GM23338 (cell line): ENCODE results near the gene MYDGF. TPM values are rescaled to one million over a fixed set of nuclear protein-coding genes. Genes with fewer than 3 reads are reported as not detected.

ENCODE experiments used
- ATAC-seq: fragments of 200-7000 bp; cut with Tn5 transposase; 3 replicates; pipeline ENCODE4 v1.9.1; 2020
- DNase-seq: peaks from one replicate; pipeline ENCODE4 v3.0.0-alpha.2; 2015; ENCODE audit warnings: low spot score
- H2AFZ ChIP-seq: fragments of 200-600 bp; sonication (generic); 2 replicates; pipeline ENCODE4 v1.8.0; 2016; ENCODE audit warnings: antibody characterized with exemption, mild to moderate bottlenecking, moderate library complexity
- H3F3A ChIP-seq: fragments of 200-600 bp; sonication (generic); replicated peaks from 2 replicates; pipeline ENCODE4 v1.8.0; 2017; ENCODE audit warnings: antibody characterized with exemption, mixed run types, low read depth
- H3K27ac ChIP-seq: fragments of 200-600 bp; sonication (generic); 2 replicates; pipeline ENCODE4 v1.6.1; 2016; ENCODE audit warnings: low read depth
- H3K27me3 ChIP-seq: fragments of 200-600 bp; sonication (generic); 2 replicates; pipeline ENCODE4 v1.8.0; 2016; ENCODE audit warnings: mild to moderate bottlenecking, mixed run types, moderate library complexity; ENCODE audit not compliant: insufficient read depth
- H3K36me3 ChIP-seq: fragments of 200-600 bp; sonication (generic); 2 replicates; pipeline ENCODE4 v1.8.0; 2016; ENCODE audit warnings: mild to moderate bottlenecking; ENCODE audit not compliant: insufficient read depth
- H3K4me1 ChIP-seq: fragments of 200-600 bp; sonication (generic); 2 replicates; pipeline ENCODE4 v1.8.0; 2016; ENCODE audit warnings: mild to moderate bottlenecking, moderate library complexity; ENCODE audit not compliant: insufficient read depth
- H3K4me2 ChIP-seq: fragments of 200-600 bp; sonication (generic); 2 replicates; pipeline ENCODE4 v1.7.1; 2017; ENCODE audit warnings: mixed run types
- H3K4me3 ChIP-seq: fragments of 200-600 bp; sonication (generic); 2 replicates; pipeline ENCODE4 v1.6.1; 2016; ENCODE audit warnings: mixed run types
- H3K79me2 ChIP-seq: fragments of 200-600 bp; sonication (generic); replicated peaks from 2 replicates; pipeline ENCODE4 v1.8.0; 2017; ENCODE audit warnings: mild to moderate bottlenecking; ENCODE audit not compliant: insufficient read depth
- H3K9me2 ChIP-seq: fragments of 200-600 bp; sonication (generic); 2 replicates; pipeline ENCODE4 v1.8.0; 2017; ENCODE audit not compliant: insufficient read depth
- H4K20me1 ChIP-seq: fragments of 200-600 bp; sonication (generic); replicated peaks from 2 replicates; pipeline ENCODE4 v1.8.0; 2017; ENCODE audit warnings: mild to moderate bottlenecking; ENCODE audit not compliant: insufficient read depth
- H3K27ac Mint-ChIP-seq: 2 replicates; pipeline ENCODE4 v1.8.0; 2020; ENCODE audit warnings: inconsistent platforms, mild to moderate bottlenecking, moderate library complexity, mixed read lengths
- H3K27me3 Mint-ChIP-seq: 3 replicates; pipeline ENCODE4 v1.8.0; 2022; ENCODE audit warnings: low read depth, mild to moderate bottlenecking, moderate library complexity, mixed read lengths, inconsistent platforms; ENCODE audit not compliant: insufficient read depth, poor library complexity
- H3K36me3 Mint-ChIP-seq: 3 replicates; pipeline ENCODE4 v1.8.0; 2021; ENCODE audit warnings: low read depth, mild to moderate bottlenecking, inconsistent platforms, moderate library complexity, mixed read lengths
- H3K4me1 Mint-ChIP-seq: 3 replicates; pipeline ENCODE4 v1.8.0; 2020; ENCODE audit warnings: mild to moderate bottlenecking, inconsistent platforms, mixed read lengths
- H3K4me3 Mint-ChIP-seq: 3 replicates; pipeline ENCODE4 v1.8.0; 2021; ENCODE audit warnings: moderate library complexity, mild to moderate bottlenecking, inconsistent platforms, mixed read lengths
- H3K9me3 Mint-ChIP-seq: 3 replicates; pipeline ENCODE4 v1.8.0; 2020; ENCODE audit warnings: moderate library complexity, mild to moderate bottlenecking, inconsistent platforms, mixed read lengths
- CREB1 ChIP-seq: fragments of 250-450 bp; sonication (Bioruptor Pico); IDR thresholded peaks from 2 replicates; pipeline ENCODE4 v1.5.0; 2020; ENCODE audit warnings: low read depth, mild to moderate bottlenecking, moderate library complexity
- CTCF ChIP-seq, 2 experiments: fragments of 200-600 bp in 1 of 2; sonication (generic) in 1 of 2; conservative IDR thresholded peaks; 2 replicates each; pipeline versions ENCODE4 v1.5.1 to v1.6.1; 2016 to 2017; ENCODE audit warnings: antibody characterized with exemption in 2 of 2, low read depth in 2 of 2, mild to moderate bottlenecking in 2 of 2, moderate library complexity in 1 of 2
- ETS1 ChIP-seq: IDR thresholded peaks from 2 replicates; pipeline ENCODE4 v1.6.1; 2016; ENCODE audit warnings: antibody characterized with exemption
- EZH2 ChIP-seq: fragments of 200-600 bp; sonication (generic); IDR thresholded peaks from one replicate; pipeline ENCODE4 v1.8.0; 2017; ENCODE audit warnings: antibody characterized with exemption, mild to moderate bottlenecking, low read depth; ENCODE audit not compliant: unreplicated experiment
- EZH2phosphoT487 ChIP-seq: fragments of 200-600 bp; sonication (generic); IDR thresholded peaks from one replicate; pipeline ENCODE4 v1.8.1; 2018; ENCODE audit warnings: antibody characterized with exemption; ENCODE audit not compliant: unreplicated experiment
- JUNB ChIP-seq: IDR thresholded peaks from one replicate; pipeline ENCODE4 v1.6.1; 2016; ENCODE audit warnings: antibody characterized with exemption; ENCODE audit not compliant: unreplicated experiment
- NANOG ChIP-seq: IDR thresholded peaks from 2 replicates; pipeline ENCODE4 v1.6.1; 2016; ENCODE audit warnings: antibody characterized with exemption, borderline replicate concordance
- POLR2AphosphoS5 ChIP-seq: IDR thresholded peaks from 2 replicates; pipeline ENCODE4 v1.6.1; 2016; ENCODE audit warnings: antibody characterized with exemption, low read depth
- STAT1 ChIP-seq: IDR thresholded peaks from one replicate; pipeline ENCODE4 v1.6.1; 2016; ENCODE audit warnings: antibody characterized with exemption; ENCODE audit not compliant: unreplicated experiment
- ZNF331 ChIP-seq: fragments of 250-450 bp; sonication (Bioruptor Pico); IDR thresholded peaks from 2 replicates; pipeline ENCODE4 v1.5.0; 2020; ENCODE audit warnings: low read depth, mild to moderate bottlenecking, moderate library complexity
- ZNF462 ChIP-seq: fragments of 250-450 bp; sonication (Bioruptor Pico); IDR thresholded peaks from 2 replicates; pipeline ENCODE4 v1.5.0; 2020; ENCODE audit warnings: mild to moderate bottlenecking, moderate library complexity
- polyA plus RNA-seq: library from polyadenylated mRNA; unstranded; fragments of >200 nt; fragmentation: Nextera tagmentation; extraction: Ambion mirVana; gene quantifications from 2 replicates; pipeline ENCODE4 v1.2.1, GENCODE V29; 2016
- total RNA-seq: library from RNA; depleted of rRNA; stranded (reverse); fragments of >200 nt; shearing (Covaris generic); gene quantifications from 2 replicates; pipeline ENCODE4 v1.2.3, GENCODE V29; 2014

Gene MYDGF
- total and polyA plus RNA-seq, 2 experiments from 2014 or later, result 42.3 to 99.5 TPM

GRCh38 chr19:4717966-4718701 is 48.0 kb upstream of the MYDGF start (continued):
- TF ChIP-seq STAT1 (no peak), CREB1 (CRISPR knock-in tag) (no peak), EZH2phosphoT487 (no peak), ETS1 (no peak), ZNF331 (CRISPR knock-in tag) (no peak), CTCF (conservative IDR thresholded peaks at IDR 0.05; ENCODE audit: low read depth in 2 of 2) (no peak), POLR2AphosphoS5 (no peak), JUNB (no peak)

GRCh38 chr19:4717191-4717965 is 47.2 kb upstream of the MYDGF start:
- H3K27ac ChIP-seq, result no peak overlapping the region
- H3K27me3 Mint-ChIP-seq, result peaks cover 5% of the 10 kb centered on the region
- H3K4me1 Mint-ChIP-seq, result peaks cover 2% of the 10 kb centered on the region; the same call in 1 of the 3 replicates
- no peaks in the 10 kb centered on the region; the same call in 1 of the 2 replicates for H4K20me1 ChIP-seq
- peaks cover 14% of the 10 kb centered on the region for H3K79me2 ChIP-seq
- H3K4me2 ChIP-seq, result no peak overlapping the region
- H3K27ac Mint-ChIP-seq, result no peak overlapping the region
- H2AFZ ChIP-seq, result no peak overlapping the region
- H3K4me3 ChIP-seq, result no peak overlapping the region
- no peak for ATAC-seq
- H3K9me3 Mint-ChIP-seq, result no peaks in the 10 kb centered on the region
- H3F3A ChIP-seq, result no peaks in the 10 kb centered on the region
- no peak overlapping the region for H3K4me3 Mint-ChIP-seq
- H3K36me3 Mint-ChIP-seq, result peaks cover 48% of the 10 kb centered on the region
- peaks cover 4% of the 10 kb centered on the region; the same call in 1 of the 2 replicates for H3K4me1 ChIP-seq
- H3K36me3 ChIP-seq, result no peaks in the 10 kb centered on the region; the same call in 1 of the 2 replicates
- H3K9me2 ChIP-seq, result no peaks in the 10 kb centered on the region
- DNase-seq, result no peak
- no peaks in the 10 kb centered on the region for H3K27me3 ChIP-seq
- no peak for TF ChIP-seq EZH2
- no peak for TF ChIP-seq CTCF (conservative IDR thresholded peaks at IDR 0.05; ENCODE audit: low read depth in 2 of 2)
- no peak for TF ChIP-seq POLR2AphosphoS5
- no peak for TF ChIP-seq NANOG
- no peak for TF ChIP-seq CREB1 (CRISPR knock-in tag)
- no peak for TF ChIP-seq ZNF462
- no peak for TF ChIP-seq EZH2phosphoT487
